ENCODE measurements around the gene FREM1. TPM values are rescaled to one million over a fixed set of nuclear protein-coding genes. Genes with fewer than 3 reads are reported as not detected.

The FREM1 gene
- total RNA-seq, 1 experiment from 2014 or later, result 1.2 TPM

DNA sequence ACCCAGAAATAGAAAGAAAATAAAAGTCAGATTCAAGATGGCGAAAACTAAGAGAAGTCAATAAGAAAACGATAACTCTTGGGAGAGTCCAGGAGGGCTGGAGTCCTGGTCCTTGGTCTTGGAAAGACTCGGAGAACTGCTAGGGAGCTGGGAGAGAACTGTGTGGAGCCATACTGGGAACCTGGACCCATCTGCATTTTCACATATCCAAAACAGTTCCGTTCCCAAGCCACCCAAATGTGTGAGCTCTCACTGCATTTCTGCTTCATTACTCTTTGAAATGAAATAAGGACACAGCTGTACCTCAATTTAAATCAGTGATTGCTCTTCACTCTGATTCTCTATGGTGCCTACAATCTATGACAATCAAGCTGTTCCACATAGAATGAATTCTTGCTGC, 119.6 kb downstream of the FREM1 start:
- Histone ChIP-seq H3K9me2 (replicated peaks; ENCODE audit: low read length) (no peaks in the 10 kb centered on the region), H3F3A (ENCODE audit: low read length, unreplicated experiment) (no peaks in the 10 kb centered on the region), H2AFZ (ENCODE audit: low read length) (no peak overlapping the region), H3K4me1 (ENCODE audit: insufficient read depth, low read length) (no peaks in the 10 kb centered on the region), H3K4me3 (ENCODE audit: low read length) (no peak overlapping the region), H3K9ac (ENCODE audit: low read length) (no peak overlapping the region), H3K27me3 (ENCODE audit: low read length) (no peaks in the 10 kb centered on the region), H3K9me3 (ENCODE audit: low read length) (no peaks in the 10 kb centered on the region), H3K4me2 (ENCODE audit: low read length) (no peak overlapping the region), H3K36me3 (ENCODE audit: low read depth, low read length) (no peaks in the 10 kb centered on the region), H3K27ac (ENCODE audit: low read length) (no peak overlapping the region), H3K79me2 (ENCODE audit: low read length) (no peaks in the 10 kb centered on the region), H4K20me1 (ENCODE audit: low read length) (no peaks in the 10 kb centered on the region)
- ChIA-PET POLR2A (ENCODE audit: unreplicated experiment) (no interaction called here), CTCF (no interaction called here)
- DNase-seq (no peak), ATAC-seq (no peak)
- no peak for TF ChIP-seq EZH2phosphoT487 (IDR thresholded peaks at IDR 0.05; ENCODE audit: borderline replicate concordance, low read length)
- TF ChIP-seq EZH2 (IDR thresholded peaks at IDR 0.05; ENCODE audit: low read length, unreplicated experiment), result no peak
- TF ChIP-seq CTCF (conservative IDR thresholded peaks at IDR 0.05; ENCODE audit: low read depth, low read length), result no peak
- intact Hi-C loops (cut with micrococcal nuclease), result no loop called here
- no TSS peak for BruUV-seq (replicated peaks)

GRCh38 chr9:14788846-14789245, 121.4 kb downstream of the FREM1 start:
- Histone ChIP-seq H3K4me3 (ENCODE audit: low read length) (no peak overlapping the region), H3K27ac (ENCODE audit: low read length) (no peak overlapping the region), H3K79me2 (ENCODE audit: low read length) (no peaks in the 10 kb centered on the region), H2AFZ (ENCODE audit: low read length) (no peak overlapping the region), H3F3A (ENCODE audit: low read length, unreplicated experiment) (no peaks in the 10 kb centered on the region), H4K20me1 (ENCODE audit: low read length) (no peaks in the 10 kb centered on the region), H3K9me3 (ENCODE audit: low read length) (no peaks in the 10 kb centered on the region), H3K4me2 (ENCODE audit: low read length) (no peak overlapping the region), H3K9ac (ENCODE audit: low read length) (no peak overlapping the region), H3K27me3 (ENCODE audit: low read length) (no peaks in the 10 kb centered on the region), H3K36me3 (ENCODE audit: low read depth, low read length) (no peaks in the 10 kb centered on the region), H3K4me1 (ENCODE audit: insufficient read depth, low read length) (no peaks in the 10 kb centered on the region), H3K9me2 (replicated peaks; ENCODE audit: low read length) (no peaks in the 10 kb centered on the region)
- TF ChIP-seq EZH2phosphoT487 (IDR thresholded peaks at IDR 0.05; ENCODE audit: borderline replicate concordance, low read length) (no peak), EZH2 (IDR thresholded peaks at IDR 0.05; ENCODE audit: low read length, unreplicated experiment) (no peak), CTCF (conservative IDR thresholded peaks at IDR 0.05; ENCODE audit: low read depth, low read length) (no peak)
- BruUV-seq (replicated peaks), result no TSS peak
- no peak for ATAC-seq
- DNase-seq, result no peak
- intact Hi-C loops (cut with micrococcal nuclease), result no loop called here
- ChIA-PET CTCF (no interaction called here), POLR2A (ENCODE audit: unreplicated experiment) (no interaction called here)

GRCh38 chr9:14783358-14783757, 126.9 kb downstream of the FREM1 start:
- ChIA-PET POLR2A (ENCODE audit: unreplicated experiment) (no interaction called here), CTCF (no interaction called here)
- Histone ChIP-seq H3K4me3 (ENCODE audit: low read length) (no peak overlapping the region), H3K4me1 (ENCODE audit: insufficient read depth, low read length) (no peaks in the 10 kb centered on the region), H3F3A (ENCODE audit: low read length, unreplicated experiment) (no peaks in the 10 kb centered on the region), H2AFZ (ENCODE audit: low read length) (no peak overlapping the region), H3K9ac (ENCODE audit: low read length) (no peak overlapping the region), H3K27ac (ENCODE audit: low read length) (no peak overlapping the region), H3K4me2 (ENCODE audit: low read length) (no peak overlapping the region), H3K9me2 (replicated peaks; ENCODE audit: low read length) (no peaks in the 10 kb centered on the region), H4K20me1 (ENCODE audit: low read length) (no peaks in the 10 kb centered on the region), H3K27me3 (ENCODE audit: low read length) (no peaks in the 10 kb centered on the region), H3K79me2 (ENCODE audit: low read length) (no peaks in the 10 kb centered on the region), H3K9me3 (ENCODE audit: low read length) (no peaks in the 10 kb centered on the region), H3K36me3 (ENCODE audit: low read depth, low read length) (no peaks in the 10 kb centered on the region)
- DNase-seq, result no peak
- BruUV-seq (replicated peaks), result no TSS peak
- ATAC-seq, result no peak
- TF ChIP-seq CTCF (conservative IDR thresholded peaks at IDR 0.05; ENCODE audit: low read depth, low read length), result no peak
- TF ChIP-seq EZH2 (IDR thresholded peaks at IDR 0.05; ENCODE audit: low read length, unreplicated experiment), result no peak
- no peak for TF ChIP-seq EZH2phosphoT487 (IDR thresholded peaks at IDR 0.05; ENCODE audit: borderline replicate concordance, low read length)
- intact Hi-C loops (cut with micrococcal nuclease), result no loop called here

Measured in PC-3 (cell line).